GM18498 (cell line): ENCODE measurements around the gene RNF13.
"Not testable (repeated sequence)": the region's sequence is repeated elsewhere in the genome, so short reads cannot be mapped to it uniquely, and the experiment has no call there.

ENCODE experiments used
- ATAC-seq: cut with Tn5 transposase; IDR thresholded peaks from one replicate; pipeline ENCODE4 v1.9.1; 2021; ENCODE audit warnings: mild to moderate bottlenecking, moderate library complexity; ENCODE audit not compliant: unreplicated experiment

The RNF13 gene

DNA sequence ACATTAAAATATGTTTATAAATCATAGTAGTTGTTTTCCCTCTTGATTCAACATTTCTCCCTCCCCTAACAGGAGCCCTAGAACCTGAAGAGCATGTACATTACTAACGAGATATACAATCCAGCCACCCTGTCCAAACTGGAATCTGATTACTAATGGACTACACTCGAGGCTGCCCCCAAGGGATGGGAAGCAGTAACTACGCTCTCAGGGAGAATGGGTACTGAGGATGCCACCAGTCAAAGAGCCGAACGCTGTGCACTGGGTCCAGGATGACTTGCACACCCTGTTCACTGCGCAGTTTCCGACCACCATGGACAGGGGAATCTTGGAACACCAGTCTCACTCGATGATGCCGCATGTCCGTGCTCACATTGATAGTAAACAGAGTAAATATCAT is 169.0 kb downstream of the RNF13 start:
- ATAC-seq = not testable (repeated sequence)

DNA sequence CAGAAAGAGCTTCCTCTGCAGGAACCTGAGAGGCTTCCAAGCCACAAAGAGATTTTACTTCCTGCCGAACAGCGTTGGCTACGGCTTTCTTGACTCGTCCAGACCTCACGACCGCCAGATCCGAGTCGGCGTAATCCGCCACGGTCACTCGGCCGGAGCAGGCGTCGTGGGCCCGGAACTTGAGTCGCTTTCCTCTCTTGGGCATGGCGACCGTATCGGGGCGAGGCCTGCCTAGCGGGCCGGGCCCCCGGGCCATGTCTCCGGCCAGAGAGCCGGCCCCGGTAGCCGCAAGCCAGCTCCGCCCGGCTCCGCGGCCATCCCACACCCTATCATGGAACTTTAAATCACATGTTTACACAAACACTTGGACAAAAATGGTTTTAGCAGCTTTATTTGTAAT is 170.0 kb downstream of the RNF13 start:
- not testable (repeated sequence) for ATAC-seq

DNA sequence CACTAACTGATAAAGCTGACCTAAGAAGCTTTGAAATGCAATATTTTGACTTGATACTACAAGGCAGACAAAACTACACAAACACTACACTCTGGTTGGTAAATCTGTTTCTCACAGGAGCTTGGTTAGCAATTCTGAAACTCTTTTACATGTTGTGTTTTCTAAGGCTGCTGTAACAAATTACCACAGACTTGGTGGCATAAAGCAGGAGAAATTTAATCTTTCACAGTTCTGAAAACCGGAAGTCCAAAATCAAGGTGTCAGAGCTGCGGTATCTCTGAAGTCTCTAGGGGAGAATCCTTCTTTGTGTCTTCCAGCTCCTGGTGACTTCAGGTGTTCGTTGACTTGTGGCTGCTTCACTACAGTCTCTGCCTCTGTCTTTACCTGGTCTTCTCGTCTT is 170.6 kb downstream of the RNF13 start:
- no peak for ATAC-seq

DNA sequence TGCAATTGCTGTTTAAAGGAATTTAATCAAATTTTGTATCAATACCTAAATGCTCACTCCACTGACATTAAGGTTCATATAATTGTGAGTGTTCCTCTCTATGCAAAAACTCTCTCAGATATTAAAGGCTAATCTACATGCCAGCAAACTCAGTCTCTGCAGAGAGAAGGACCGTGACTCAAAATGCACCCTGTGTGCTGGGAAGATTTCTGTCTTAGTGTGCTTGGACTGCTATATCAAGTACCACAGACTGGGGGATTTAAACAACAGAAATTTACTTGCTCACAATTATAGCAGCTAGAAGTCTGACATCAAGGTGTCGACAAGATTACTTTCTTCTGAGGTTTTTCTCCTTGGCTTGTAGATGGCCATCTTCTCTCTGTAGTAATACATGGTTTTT is 176.3 kb downstream of the RNF13 start:
- no peak for ATAC-seq

DNA sequence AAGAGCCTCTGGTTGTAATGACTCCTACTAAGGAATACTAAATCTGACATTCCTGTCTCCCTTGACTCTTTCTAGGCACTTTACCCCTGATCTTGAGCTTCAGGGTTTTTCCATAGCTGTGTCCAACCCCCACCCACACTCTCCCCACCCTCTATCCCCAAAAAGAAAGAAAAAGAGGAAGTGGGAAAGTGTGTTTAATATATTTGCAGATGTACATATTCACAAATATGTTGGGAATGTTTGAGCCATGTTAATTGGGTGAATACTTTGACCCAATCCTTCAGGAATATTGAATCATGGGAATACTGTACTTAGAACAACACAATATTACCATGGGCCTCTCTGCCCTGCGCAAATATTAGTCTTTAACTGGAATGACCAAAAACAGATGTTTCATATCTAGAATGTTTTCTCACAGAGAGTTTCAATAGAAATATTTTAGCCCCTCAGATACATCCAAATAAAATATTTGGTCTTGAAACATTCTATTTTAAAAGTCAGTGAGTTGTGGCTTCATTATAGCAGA is 177.5 kb downstream of the RNF13 start:
- ATAC-seq = no peak

DNA sequence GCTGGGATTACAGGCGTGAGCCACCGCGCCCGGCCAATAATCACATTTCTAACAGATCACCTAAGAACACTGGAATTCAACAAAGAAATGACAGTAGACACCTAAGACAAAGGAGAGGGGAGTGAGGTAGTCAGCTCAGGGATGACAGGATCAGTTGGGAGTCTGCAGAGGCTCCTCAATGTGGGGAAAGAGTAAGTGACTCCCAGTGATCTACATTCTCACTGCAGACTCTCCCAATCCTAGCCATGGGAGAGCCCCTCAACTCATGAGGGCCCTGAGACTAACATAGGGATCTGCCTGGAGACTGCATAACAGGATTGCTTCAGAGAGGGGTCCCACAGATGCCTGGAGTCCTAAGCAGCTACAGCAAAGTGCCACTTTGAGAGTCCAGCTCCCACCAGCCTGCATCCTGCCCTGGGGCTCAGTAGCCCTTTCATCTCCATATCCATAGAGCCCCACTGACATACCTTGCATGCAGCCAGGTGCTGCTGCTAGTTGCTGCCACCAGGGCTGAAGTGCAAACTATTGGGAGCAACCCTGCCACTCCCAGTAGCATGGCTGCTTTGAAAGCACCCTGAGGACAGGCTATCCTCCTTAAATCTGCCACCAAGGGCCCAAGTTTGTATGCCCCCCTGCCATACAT is 179.5 kb downstream of the RNF13 start:
- no peak for ATAC-seq

DNA sequence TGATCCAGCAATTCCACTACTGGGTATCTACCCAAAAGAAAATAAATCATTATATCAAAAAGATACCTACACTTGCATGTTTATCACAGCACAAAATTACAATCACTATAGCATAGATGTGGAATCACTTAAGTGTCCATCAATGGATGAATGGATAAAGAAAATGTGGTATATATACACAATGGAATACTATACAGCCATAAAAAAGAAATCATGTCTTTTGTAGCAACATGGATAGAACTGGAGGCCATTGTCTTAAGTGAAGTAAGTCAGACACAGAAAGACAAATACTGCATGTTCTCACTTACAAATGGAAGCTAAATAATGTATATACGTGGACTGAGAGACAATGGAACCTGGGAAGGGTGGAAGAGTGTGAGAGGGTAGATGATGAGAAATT is 185.9 kb downstream of the RNF13 start:
- ATAC-seq = no peak

DNA sequence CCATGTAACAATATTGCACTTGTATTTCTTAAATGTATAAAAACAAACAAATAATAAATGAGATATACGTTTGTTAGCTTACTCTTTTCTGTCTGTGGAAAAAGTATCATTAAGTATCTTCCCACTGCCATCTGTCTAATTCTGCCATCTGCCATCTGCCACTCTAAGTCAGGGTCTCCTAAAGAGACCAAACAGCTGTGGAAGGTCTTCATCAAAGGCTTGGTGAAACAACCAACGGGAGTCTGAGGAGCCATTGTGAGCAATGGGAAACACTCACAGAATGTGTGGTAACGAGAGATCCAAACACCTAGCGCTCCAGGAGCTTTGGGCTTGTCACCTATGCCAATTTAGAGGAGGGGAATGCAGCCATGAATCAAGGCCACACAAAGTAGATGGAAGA is 186.4 kb downstream of the RNF13 start:
- ATAC-seq = no peak

DNA sequence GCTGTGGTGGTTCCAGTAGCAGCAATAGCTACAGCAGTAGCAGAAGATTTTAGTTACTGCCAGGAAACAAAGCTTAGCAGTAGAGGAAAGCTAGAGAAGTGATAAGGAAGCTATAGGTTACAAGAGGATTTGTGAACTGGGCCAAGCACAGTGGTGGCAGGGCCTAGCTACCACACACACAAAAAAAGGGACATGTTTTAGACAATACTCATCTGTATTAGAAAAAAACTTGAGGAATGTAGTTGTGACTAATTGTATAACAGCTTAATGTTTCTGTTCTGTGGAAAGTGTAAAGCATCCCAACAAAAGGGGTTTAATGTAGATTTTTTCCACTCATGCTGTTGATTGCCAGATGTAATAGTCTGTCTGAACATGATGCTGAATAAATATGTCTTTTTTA is 187.6 kb downstream of the RNF13 start:
- no peak for ATAC-seq

DNA sequence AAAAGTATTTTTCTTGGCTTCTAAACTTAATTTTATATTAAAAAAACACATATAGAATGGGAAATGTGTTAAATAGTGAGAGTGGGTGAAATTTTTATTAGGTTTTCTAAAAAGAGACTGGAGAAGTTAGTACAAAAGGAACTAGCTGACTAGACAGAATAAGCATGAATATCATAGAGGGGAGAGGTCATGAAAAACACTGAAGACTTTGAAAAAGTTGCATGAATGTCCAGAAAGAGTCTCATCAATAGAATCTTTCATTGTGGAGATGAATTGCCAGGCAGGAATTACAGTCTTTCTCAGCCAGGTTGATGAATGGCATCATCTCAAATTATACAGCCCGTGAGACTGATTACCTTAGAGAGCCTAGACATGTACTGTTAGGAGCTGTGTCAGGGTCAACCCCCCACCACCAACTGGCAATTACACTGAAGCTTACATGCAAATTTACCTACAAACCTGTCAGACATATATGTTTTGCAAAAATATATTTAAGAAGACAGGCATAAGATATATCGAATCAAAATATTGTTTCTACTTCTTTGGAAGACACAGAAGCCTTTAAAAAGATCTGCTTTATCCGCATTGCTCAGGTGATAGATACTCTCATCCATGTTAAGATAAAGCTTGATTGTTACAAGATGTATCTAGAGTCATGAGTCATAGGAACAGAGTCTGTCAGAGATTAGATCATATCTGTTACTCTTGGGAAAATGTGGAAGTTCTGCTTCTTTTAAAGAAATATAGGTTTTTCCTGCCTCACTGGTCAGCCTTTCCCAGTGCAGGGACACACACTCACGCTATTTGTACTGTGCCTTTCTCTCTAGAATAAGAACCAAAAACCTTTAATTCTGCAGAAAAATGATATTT is 192.5 kb downstream of the RNF13 start:
- ATAC-seq = no peak

DNA sequence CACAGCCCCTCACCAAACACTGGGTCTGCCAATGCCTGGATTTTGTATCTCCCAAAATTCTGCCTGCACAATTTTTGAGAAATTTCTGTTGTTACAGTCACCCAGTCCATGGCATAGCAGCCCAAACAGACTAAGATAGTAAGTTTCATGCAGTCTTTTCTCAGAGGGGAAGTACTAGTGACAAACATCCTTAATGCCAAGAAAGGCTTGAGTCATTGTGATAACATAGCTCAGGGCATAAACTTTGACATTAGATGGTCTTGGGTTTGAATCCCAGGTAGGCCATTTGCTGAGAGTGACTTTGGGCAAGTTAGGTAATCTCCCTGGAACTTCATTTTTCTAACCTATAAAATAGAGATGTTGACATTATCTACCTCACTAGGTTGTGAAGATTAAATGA is 193.8 kb downstream of the RNF13 start:
- ATAC-seq = no peak
